OCI-LY7 (cell line): ENCODE data around the gene SERGEF. TPM values are rescaled to one million over a fixed set of nuclear protein-coding genes. Genes with fewer than 3 reads are reported as not detected.

Source experiments
- BruUV-seq: library from RNA; stranded (reverse); fragments of 400-500 nt; replicated peaks from 2 replicates; lab custom pipeline; 2021; lab: Mats Ljungman, UMichigan
- CTCF ChIA-PET: fragments of 300-600 bp; sonication (Branson Sonifier 250); formaldehyde crosslinking; loops from one replicate; lab custom pipeline; 2022; ENCODE audit warnings: antibody characterized with exemption; ENCODE audit not compliant: unreplicated experiment; lab: Charles Lee
- POLR2A ChIA-PET: fragments of 300-600 bp; sonication (Branson Sonifier 250); formaldehyde crosslinking; loops from one replicate; lab custom pipeline; 2022; ENCODE audit warnings: antibody characterized with exemption; lab: Charles Lee
- DNase-seq: peaks from one replicate; pipeline ENCODE4 v3.0.0-alpha.2; 2015; ENCODE audit warnings: low spot score
- H2AFZ ChIP-seq: fragments of 200-600 bp; sonication (generic), shearing (Covaris generic); 2 replicates; pipeline ENCODE4 v1.6.1; 2014; ENCODE audit warnings: mild to moderate bottlenecking, antibody characterized with exemption, low read length, moderate library complexity
- H3K27ac ChIP-seq: fragments of 200-600 bp; sonication (generic); 2 replicates; pipeline ENCODE4 v1.5.1; 2014; ENCODE audit warnings: mixed run types, low read depth, mild to moderate bottlenecking, moderate library complexity, low read length, inconsistent platforms; ENCODE audit not compliant: poor library complexity, severe bottlenecking
- H3K36me3 ChIP-seq: fragments of 200-600 bp; sonication (generic); 2 replicates; pipeline ENCODE4 v1.6.1; 2014; ENCODE audit warnings: mild to moderate bottlenecking, antibody characterized with exemption, low read length, moderate library complexity, mixed read lengths; ENCODE audit not compliant: insufficient read depth
- H3K4me1 ChIP-seq: fragments of 200-600 bp; sonication (generic); 2 replicates; pipeline ENCODE4 v1.5.1; 2014; ENCODE audit warnings: mild to moderate bottlenecking, low read length; ENCODE audit not compliant: insufficient read depth, poor library complexity, severe bottlenecking
- H3K4me2 ChIP-seq: fragments of 200-600 bp; sonication (generic); 2 replicates; pipeline ENCODE4 v1.6.1; 2014; ENCODE audit warnings: mild to moderate bottlenecking, low read length
- H3K4me3 ChIP-seq: fragments of 200-600 bp; sonication (generic); 2 replicates; pipeline ENCODE4 v1.5.1; 2014; ENCODE audit warnings: mild to moderate bottlenecking, low read depth, low read length; ENCODE audit not compliant: poor library complexity, severe bottlenecking
- H3K79me2 ChIP-seq: fragments of 200-600 bp; sonication (generic); 2 replicates; pipeline ENCODE4 v1.6.1; 2016; ENCODE audit warnings: low read depth, mild to moderate bottlenecking, low read length, moderate library complexity, mixed read lengths; ENCODE audit not compliant: insufficient read depth
- H3K9me2 ChIP-seq: fragments of 200-600 bp; sonication (generic); 2 replicates; pipeline ENCODE4 v1.6.1; 2016; ENCODE audit warnings: mild to moderate bottlenecking, low read length, mixed read lengths; ENCODE audit not compliant: insufficient read depth
- H3K9me3 ChIP-seq: fragments of 200-600 bp; sonication (generic); 2 replicates; pipeline ENCODE4 v1.6.1; 2014; ENCODE audit warnings: mild to moderate bottlenecking, mixed run types, low read length, mixed read lengths
- H4K20me1 ChIP-seq: fragments of 200-600 bp; sonication (generic); 2 replicates; pipeline ENCODE4 v1.6.1; 2014; ENCODE audit warnings: mild to moderate bottlenecking, antibody characterized with exemption, low read length, moderate library complexity, mixed read lengths; ENCODE audit not compliant: insufficient read depth
- CTCF ChIP-seq: fragments of 200-600 bp; sonication (generic); conservative IDR thresholded peaks from 2 replicates; pipeline ENCODE4 v1.5.1; 2014; ENCODE audit warnings: mild to moderate bottlenecking, antibody characterized with exemption, low read length, moderate library complexity, mixed read lengths
- EZH2phosphoT487 ChIP-seq: fragments of 200-600 bp; sonication (generic); IDR thresholded peaks from 2 replicates; pipeline ENCODE4 v1.6.1; 2018; ENCODE audit warnings: low read depth, borderline replicate concordance, mild to moderate bottlenecking, mixed run types, antibody characterized with exemption, low read length, moderate library complexity, mixed read lengths
- intact Hi-C: fragments of 100-400 bp; cut with micrococcal nuclease; formaldehyde crosslinking; loops from one replicate; pipeline ENCODE4 v1.10.0; 2022; ENCODE audit not compliant: unreplicated experiment
- total RNA-seq, 2 experiments: library from RNA; depleted of rRNA in 1 of 2; stranded (reverse); fragments of >200 nt in 1 of 2; shearing (Covaris generic) in 1 of 2; gene quantifications; 2 replicates each; pipeline ENCODE4 v1.2.3, GENCODE V29; 2014 to 2022

Gene SERGEF
- total RNA-seq, 2 experiments from 2014 or later, result 35.4 to 42.2 TPM

GRCh38 chr11:17948296-17948695 lies 64.6 kb downstream of the SERGEF start:
- Histone ChIP-seq H3K9me2 (no peaks in the 10 kb centered on the region), H3K4me3 (no peak overlapping the region), H4K20me1 (no peaks in the 10 kb centered on the region), H3K79me2 (no peaks in the 10 kb centered on the region), H3K27ac (no peak overlapping the region), H2AFZ (no peak overlapping the region), H3K9me3 (0 out of 2 replicates have a peak, but pooled peaks cover 2% of the 10 kb centered on the region), H3K4me2 (no peak overlapping the region), H3K36me3 (peaks cover 5% of the 10 kb centered on the region; the same call in 1 of the 2 replicates), H3K4me1 (no peaks in the 10 kb centered on the region)
- POLR2A ChIA-PET, result interaction anchor here (0.7 kb wide), 1 partner anchor 491 kb away, joined by 4 read pairs; no protein-coding TSS in a partner anchor
- no peak for DNase-seq
- intact Hi-C loops, result no loop called here
- no peak for TF ChIP-seq CTCF
- no peak for TF ChIP-seq EZH2phosphoT487
- CTCF ChIA-PET, result no interaction called here
- BruUV-seq, result no TSS peak

DNA sequence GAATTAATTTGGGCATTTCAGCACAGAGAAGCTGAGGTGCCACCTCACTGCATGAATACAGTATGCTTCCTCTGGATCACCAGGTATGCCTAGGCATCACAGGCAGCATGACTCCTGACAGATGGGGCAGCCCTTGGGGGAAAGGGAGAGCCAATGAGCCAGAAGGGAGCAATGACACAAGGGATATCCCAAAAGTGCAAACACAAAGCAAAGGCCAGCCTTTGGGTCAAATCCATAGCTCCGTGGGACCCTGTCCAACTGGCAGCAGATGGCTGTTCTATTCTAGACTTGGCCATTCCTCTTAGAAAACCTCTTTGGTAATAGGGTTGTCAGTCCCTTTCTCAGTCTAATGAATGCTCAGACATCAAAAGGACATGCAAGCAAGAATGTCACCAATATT lies 73.3 kb downstream of the SERGEF start:
- no peaks in the 10 kb centered on the region for H3K9me2 ChIP-seq
- no peaks in the 10 kb centered on the region for H4K20me1 ChIP-seq
- H3K36me3 ChIP-seq, result peaks cover 4% of the 10 kb centered on the region; the same call in 1 of the 2 replicates
- H3K4me1 ChIP-seq, result no peaks in the 10 kb centered on the region
- H3K4me3 ChIP-seq, result no peak overlapping the region
- H3K27ac ChIP-seq, result no peak overlapping the region
- no peaks in the 10 kb centered on the region for H3K79me2 ChIP-seq
- DNase-seq, result no peak
- ChIA-PET POLR2A (no interaction called here), CTCF (no interaction called here)
- no peak for TF ChIP-seq CTCF
- TF ChIP-seq EZH2phosphoT487, result no peak
- H3K9me3 ChIP-seq, result 0 out of 2 replicates have a peak, but pooled peaks cover 4% of the 10 kb centered on the region
- no peak overlapping the region for H3K4me2 ChIP-seq
- intact Hi-C loops, result no loop called here
- BruUV-seq, result no TSS peak
- no peak overlapping the region for H2AFZ ChIP-seq

- ChIA-PET CTCF (no interaction called here), POLR2A (no interaction called here)
- H3K36me3 ChIP-seq, result peaks cover 4% of the 10 kb centered on the region; the same call in 1 of the 2 replicates
- H3K4me1 ChIP-seq, result no peaks in the 10 kb centered on the region
- H3K27ac ChIP-seq, result no peak overlapping the region
- TF ChIP-seq EZH2phosphoT487, result no peak
- TF ChIP-seq CTCF, result no peak
- H3K9me2 ChIP-seq, result no peaks in the 10 kb centered on the region
- H3K4me2 ChIP-seq, result no peak overlapping the region
- DNase-seq, result no peak
- no peaks in the 10 kb centered on the region for H3K79me2 ChIP-seq
- no peak overlapping the region for H2AFZ ChIP-seq
- no TSS peak for BruUV-seq
- no peak overlapping the region for H3K4me3 ChIP-seq
- H4K20me1 ChIP-seq, result no peaks in the 10 kb centered on the region
- intact Hi-C loops, result no loop called here
- H3K9me3 ChIP-seq, result no peaks in the 10 kb centered on the region
These were observed 76.1 kb downstream of the SERGEF start for GRCh38 chr11:17936790-17937189.
